Putamen (tissue), 1 donor: ENCODE data around the gene KLHL18.
"Not testable (repeated sequence)": the region's sequence is repeated elsewhere in the genome, so short reads cannot be mapped to it uniquely, and the experiment has no call there.

Experiments
- DNase-seq: peaks from one replicate; pipeline ENCODE4 v3.0.0-alpha.2; 2016; ENCODE audit warnings: low spot score

Gene KLHL18

DNA sequence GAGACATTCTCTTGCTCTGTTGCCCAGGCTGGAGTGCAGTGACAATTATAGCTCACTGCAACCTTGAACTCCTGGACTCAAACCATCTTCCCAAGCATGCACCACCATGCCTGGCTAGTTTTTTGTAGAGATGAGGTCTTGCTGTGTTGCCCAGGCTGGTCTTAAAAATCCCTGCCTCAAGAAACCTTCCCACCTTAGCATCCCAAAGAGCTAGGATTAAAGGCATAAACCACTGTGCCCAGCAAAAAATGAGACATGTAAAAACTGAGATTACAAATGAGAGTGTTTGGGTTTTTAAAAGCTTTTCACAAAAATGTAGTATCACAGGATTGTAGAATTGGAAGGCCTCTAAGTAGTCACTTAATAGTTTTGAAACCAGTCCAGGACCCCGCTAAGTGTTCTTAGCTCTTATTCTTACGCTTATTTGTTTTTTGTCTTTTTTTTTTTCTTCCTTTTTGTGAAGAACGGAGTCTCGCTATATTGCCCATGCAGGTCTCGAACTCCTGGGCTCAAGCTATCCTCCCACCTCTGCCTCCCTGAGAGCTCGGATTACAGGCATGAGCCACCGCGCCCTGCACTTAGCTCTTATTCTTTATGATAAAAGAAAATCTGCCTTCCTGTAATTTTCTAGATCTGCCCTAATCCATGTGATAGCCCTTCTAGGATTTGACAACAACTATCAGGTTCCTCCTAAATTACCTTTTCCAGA lies 31.5 kb downstream of the KLHL18 start:
- DNase-seq = no peak

DNA sequence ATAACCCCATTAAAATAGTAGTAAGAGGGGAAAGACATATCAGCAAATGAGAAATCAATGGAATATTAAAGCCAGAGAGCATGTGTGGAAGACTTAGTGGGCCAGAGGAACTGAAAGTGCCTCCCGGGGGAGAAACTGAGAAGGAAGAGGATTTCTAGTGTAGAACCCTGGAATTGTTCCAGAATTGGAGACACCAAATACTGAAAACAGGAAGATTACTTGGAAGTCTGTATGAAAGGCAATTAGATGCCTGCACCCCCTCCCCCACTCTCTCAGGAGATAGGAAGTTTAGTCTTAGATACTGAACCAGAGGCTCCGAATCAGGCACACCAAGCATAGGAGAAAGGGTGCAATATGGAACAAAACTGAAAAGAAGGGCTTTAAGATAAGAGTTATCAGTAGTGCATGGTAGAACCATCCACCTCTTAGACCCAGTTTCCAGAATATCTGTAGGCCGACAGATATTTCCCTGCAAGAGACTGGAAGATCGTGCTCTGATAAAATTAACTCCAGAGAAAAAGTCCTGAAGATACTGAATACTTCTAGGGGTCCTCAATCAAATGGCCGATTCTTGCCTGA lies 32.4 kb downstream of the KLHL18 start:
- peak; percentile 33 for DNase-seq

DNA sequence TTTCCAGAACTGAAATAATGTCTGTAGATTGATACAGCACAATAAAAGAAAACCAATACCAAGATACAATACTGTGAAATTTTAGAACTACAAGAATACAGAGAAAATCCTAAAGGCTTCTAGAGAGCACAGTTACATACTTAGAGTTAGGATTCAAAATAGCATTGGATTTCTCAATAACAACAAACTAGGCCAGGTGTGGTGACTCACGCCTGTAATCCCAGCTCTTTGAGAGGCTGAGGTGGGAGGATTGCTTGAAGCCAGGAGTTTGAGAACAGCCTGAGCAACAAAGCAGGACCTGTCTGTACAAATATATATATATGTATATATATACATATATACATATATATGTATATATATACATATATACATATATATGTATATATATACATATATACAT lies 33.4 kb downstream of the KLHL18 start:
- DNase-seq = not testable (repeated sequence)

DNA sequence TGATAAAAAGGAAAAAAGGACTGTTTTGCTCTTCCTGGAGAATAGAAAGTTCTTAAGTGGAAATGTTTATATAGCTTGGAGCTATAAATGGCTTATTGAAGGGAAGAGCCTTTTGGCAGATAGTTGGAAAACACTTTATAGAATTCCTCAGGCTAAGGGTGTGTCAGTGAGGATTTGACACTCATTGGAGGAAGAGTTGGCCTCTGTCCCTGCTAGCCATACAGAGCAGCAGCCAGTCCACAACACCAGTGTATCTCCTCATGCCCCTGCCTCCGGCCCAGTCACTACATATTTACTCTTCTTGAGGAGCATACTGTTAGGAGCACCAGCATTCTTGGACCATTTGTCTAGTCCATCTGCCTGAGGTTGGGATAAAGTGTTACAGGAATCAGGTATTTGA lies 36.2 kb downstream of the KLHL18 start:
- DNase-seq = no peak

DNA sequence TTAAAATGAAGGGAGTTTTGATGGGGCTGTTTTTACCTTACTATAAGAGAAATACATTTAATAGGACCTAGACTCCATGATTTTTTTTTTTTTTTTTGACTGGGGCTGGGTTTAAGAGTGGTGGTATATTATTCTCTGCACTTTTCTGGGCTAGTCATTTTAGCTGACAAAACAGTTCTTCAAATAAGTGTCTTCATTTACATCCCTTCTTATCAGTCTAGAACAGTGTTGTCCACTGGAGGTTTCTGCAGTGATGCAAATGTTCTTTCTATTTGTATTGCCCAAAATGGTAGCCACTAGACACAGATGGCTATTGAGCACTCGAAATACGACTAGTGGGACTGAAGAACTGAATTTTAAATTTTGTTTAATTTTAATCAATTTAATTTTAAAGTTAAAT lies 37.2 kb downstream of the KLHL18 start:
- DNase-seq = no peak

DNA sequence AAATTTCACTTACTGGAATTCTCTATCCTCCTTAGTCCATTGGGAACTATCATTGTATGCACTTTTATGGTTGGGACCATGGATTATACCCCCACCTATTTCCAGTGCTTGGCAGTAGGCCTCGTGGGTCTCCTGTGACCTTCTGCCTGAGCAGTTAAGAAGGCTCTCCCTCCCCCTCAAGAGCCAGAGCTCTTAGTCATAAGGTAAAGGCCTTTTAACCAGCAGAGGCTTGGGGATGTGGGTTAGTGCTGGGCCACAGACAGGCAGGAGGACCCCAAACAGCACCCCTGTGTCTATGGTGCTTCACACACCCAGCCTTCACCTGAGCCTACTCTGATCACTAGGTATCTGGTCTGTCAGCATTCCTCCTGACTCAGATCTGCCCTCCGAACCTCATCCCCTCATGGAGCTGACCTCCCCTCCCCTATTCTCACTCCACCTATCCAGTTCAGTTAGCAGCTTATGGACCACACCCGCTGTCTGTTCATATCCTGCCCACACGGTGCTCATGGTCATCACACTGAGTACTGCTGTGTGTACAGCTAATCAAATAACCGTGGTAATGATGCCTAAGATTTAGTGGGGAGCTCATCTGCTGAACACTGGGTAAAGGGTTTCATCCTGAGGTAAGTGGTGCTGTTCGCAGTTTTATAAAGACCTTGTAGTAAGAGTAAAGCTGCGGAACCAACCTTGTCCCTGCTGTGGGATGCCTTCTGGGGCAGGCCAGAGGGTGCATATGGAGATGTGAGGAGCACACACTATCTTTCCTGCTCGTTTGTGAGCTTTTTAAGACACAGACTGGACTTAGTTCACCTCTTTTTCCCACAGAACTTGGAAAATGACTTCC lies 40.9 kb downstream of the KLHL18 start:
- DNase-seq = no peak

DNA sequence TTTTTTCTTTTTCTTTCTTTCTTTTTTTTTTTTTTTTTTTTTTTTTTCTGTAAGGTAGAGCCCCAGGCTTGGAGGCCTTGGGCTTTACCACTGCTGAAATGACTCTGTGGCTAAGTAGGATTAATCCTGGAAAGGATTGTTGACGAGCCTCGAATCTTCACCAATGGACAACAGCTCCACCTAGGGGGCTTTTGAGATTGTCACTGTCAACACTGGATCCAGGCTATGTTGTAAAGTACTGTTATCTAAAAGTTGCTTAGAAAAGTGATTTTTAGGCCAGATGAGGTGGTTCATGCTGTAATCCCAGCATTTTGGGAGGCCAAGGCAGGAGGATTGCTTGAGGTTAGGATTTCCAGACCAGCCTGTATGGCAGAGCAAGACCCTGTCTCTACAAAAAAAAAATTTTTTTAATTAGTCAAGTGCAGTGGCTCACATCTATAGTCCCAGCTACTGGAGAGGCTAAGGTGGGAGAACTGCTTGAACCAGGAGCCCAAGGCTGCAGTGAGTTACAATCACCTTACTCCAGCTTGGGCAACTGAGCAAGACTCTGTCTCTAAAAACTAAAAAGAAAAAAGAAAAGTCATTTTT lies 41.6 kb downstream of the KLHL18 start:
- DNase-seq = peak; percentile 67

DNA sequence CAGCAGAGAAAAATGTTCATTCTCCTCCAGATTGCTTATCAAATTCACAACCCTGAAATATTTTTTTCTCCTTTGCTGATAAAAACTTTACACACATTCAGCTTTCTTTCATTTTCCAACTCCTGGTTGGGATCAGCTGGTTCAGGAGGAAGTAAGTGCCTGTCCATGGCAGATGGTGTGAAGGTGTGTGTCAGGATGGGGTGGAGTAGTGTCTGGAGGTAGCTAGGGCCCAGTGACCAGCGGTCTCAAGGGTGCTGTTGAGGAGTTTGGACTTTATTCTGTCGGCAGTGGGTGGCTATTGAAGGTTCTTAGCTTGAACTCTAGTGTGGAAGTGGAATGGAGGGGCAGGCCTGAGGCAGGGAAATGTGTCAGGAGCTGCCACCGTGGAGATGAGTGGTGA lies 51.2 kb downstream of the KLHL18 start:
- DNase-seq = no peak

DNA sequence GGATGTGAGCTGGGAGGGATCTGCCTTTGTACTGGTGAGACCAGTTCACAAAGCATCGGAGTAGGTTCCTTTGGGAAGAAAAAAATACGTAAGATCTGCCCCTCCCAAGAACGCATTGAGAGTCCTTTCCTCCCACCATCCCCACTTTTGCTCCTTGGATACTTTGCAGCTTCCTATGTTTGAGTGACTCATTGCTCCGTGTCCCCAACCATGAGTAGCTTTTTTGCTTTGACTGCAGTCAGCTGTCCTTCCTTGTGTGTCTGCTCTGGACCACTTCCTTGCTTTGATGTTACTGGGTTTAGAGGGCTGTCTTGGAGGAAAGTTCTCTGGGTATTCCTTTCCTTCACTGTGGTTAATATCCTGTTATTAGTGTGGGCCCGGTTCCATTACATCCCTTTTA lies 54.9 kb downstream of the KLHL18 start:
- DNase-seq = no peak

DNA sequence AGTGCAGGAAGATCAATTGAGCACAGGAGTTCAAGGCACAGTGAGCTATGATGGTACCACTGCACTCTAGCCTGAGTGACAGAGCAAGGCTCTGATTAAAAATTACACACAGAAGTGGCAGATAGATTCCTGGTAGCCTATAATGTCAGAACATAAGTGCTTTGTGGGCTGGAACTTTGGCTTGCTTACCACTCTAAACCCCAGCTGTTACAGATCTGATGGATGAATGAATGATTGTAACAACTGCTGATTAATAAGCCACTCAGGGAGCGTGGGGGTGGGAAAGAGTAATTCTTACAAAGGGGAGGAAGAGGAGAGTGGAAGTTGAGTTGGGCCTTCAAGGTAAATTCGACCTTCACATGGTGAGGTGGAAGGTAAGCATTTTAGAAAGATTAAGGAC lies 57.2 kb downstream of the KLHL18 start:
- no peak for DNase-seq

DNA sequence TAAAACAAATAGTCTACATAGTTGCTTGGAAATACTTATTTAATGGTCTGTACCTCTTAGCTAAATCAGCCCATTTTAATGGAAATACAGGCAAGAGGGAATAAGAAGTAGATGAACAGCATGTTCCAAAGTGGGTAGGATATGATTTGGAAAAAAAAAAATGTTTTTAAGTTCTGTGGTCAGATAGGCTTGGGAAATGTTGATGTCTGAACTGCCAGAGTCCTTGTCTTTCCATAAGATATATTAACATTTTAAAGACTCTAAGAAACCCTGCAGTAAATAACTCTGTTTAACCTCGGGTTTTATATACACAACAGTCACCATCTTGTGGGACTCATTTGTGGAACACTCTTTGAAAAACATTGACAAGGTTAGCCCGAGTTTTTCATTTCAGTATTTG lies 58.1 kb downstream of the KLHL18 start:
- no peak for DNase-seq

DNA sequence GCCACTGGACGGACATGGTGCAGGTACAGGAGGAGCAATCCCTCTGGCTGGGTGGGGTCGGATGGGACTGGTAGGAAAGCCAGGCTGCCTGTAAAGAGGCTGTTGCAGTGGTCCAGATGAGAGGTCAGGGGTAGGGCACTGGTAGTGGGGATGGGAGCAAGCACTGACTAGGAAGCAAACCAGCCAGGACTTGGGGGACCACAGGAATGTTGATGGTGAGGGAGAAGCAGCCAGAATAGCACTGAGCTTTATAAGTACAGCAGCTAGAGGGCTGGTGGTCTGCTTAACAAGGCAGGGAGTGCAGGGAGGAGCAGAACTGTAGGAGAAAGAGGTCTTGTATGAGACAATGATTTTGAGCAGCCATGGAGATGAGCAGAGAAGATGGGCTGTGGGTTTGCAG lies 59.4 kb downstream of the KLHL18 start:
- DNase-seq = no peak

DNA sequence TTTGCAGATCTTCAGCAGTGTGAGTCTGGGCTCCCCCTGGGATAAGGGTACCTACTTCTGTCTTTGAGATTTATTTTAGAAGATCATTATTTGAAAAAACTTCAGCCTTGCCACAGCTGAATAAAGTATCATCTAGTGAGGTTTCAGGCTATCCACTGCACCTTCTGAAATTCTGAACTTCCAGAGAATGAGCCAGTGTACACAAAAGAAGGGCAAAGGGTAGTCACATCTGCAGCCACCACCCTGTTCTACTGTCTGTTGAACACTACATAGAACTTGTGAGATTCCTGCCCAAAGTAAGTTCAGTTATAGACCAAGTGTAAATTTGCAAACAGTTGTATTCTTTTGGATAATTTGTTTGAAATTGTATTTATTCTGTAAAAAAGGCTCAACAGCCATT lies 60.1 kb downstream of the KLHL18 start:
- DNase-seq = no peak

DNA sequence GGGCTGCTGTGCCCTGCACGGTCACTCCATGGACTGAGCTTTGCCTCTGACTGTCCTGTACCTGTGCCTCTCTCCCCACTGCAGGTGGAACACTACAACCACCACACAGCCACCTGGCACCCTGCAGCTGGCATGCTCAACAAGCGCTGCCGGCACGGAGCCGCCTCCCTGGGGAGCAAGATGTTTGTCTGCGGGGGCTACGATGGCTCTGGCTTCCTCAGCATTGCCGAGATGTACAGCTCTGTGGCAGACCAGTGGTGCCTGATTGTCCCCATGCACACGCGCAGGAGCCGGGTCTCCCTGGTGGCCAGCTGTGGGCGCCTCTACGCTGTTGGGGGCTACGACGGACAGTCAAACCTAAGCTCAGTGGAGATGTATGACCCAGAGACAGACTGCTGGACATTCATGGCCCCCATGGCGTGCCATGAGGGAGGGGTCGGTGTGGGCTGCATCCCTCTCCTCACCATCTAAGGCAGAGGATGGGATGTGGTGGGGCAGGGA lies 60.8 kb downstream of the KLHL18 start:
- no peak for DNase-seq

DNA sequence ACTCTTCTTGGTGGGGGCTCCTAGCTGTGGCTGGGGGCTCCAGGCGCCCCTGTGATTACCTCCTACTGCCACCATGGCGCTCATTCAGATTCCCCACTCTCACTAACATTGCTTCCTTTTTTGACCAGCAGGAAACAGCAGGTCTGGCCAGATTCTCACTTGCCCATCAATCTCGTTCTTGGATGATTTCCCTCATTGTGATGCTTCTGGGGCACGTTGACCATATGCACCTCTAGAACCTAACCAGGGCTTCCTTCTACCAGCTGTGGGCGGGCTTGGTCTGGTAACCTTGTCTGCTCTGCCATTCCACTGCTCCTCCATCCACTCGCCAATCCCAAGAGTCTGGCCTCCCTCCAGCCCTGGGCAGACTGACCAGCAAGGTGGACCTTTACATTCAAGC lies 62.2 kb downstream of the KLHL18 start:
- DNase-seq = no peak

DNA sequence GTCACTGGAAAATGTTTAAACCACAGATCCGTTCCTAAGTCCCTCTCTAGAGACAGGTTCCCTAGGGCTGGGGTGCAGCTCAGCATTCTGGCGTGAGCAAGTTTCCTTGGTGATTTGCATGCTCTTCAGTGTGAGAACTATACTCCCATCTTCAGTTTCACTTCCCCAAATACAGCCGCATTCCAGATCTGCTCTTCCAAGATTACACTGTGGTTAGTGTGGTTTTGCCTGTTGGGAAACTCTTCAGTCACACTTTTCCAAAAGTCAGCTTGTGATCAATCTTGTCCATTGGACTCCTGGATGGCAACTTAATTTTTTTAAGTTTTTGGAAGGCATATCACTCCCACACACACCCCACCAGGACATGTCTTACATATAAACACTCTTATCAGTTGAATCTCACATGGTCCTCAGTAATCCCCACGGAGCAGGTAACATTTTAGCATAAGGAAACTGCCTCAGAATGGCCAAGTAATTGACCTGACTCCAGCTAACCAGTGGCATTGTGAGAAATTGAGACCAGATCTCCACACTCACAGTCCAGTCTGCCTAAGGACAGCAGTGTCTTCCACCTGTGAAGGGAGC lies 64.6 kb downstream of the KLHL18 start:
- no peak for DNase-seq

DNA sequence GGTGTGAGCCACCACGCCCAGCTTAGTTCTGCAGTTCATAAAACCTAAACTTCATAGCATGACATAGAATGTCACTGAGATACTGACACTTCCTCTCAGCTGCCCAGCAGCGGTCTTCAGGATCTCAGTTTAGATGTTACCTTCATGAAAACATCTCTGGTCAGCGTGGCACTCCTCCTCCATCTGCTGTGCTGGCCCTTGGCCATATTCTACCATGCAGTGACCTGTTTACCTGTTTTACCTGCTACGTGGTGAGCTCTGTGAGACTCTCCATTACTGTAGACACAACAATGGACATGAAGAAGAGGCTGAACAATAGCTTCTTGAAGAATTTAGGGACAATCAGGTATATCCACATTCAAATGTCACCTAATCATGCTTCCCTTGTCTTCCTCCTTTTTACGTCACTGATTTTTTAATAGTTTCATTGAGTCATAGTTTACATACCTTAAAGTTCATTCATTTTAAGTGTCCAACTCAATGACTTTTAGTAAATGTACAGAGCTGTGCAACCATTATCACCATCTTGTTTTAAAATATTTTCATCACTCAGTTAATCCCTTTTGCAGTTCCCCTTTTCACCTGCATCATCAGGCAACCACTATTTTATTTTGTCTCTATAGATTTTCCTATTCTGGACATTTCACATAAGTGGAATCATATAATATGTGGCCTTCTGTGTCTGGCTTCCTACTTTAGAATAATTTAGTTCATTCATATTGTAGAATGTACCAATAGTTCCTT lies 65.8 kb downstream of the KLHL18 start:
- DNase-seq = no peak

DNA sequence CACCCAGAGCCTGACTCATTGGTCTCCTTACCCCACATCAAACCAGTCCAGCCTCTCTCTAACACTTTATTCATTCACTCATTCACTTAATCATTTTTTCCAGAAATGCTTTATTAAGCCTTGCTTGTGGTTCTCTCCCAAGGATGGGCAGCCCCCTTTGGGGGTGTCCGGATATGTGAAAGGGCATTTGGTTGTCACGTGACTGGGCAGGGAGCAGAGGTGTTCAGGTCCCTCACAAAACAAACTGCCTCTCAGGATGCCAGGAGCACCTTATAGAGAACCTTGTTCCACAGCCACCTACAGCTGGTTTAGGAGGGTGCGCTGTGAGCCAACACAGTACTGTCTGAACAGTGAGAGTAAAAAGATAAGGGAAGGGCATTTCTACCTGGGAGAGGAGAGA lies 72.3 kb downstream of the KLHL18 start:
- no peak for DNase-seq

DNA sequence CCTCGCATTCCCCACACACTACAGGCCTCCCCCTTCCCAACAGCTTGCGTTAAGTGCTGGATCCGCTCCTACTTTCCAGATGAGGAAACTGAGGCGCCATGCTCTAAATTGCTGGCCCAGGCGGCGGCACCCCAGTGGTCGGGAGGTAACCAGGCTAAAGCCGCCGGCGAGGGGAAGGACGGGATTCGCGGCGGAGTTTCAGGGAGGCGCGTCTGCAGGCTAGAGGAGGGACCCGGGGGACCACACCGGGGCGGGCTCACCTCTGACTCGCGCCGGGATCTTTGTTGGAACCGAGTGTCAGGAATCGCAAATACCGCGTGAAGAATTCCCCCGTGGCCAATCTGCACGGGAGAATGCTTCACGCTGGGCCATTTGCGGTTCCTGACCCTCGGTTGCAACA lies 73.5 kb downstream of the KLHL18 start:
- no peak for DNase-seq

DNA sequence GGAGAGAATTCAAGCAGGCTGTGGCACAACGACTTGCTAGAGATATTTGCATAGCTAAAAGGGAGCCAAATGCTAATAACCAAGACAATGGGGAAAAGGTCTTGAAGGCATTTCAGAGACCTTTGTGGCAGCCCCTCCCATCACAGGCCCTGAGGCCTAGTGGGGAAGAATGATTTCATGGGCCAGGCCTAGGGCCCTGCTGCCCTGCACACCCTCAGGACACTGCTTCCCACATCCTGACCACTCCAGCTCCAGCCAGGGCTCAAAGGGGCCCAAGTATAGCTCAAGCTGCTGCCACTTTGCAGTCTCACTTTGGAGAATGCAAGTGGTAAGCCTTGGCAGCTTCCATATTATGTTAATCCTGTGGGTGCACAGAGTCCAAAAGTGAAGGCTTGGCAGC lies 76.6 kb downstream of the KLHL18 start:
- DNase-seq = no peak

DNA sequence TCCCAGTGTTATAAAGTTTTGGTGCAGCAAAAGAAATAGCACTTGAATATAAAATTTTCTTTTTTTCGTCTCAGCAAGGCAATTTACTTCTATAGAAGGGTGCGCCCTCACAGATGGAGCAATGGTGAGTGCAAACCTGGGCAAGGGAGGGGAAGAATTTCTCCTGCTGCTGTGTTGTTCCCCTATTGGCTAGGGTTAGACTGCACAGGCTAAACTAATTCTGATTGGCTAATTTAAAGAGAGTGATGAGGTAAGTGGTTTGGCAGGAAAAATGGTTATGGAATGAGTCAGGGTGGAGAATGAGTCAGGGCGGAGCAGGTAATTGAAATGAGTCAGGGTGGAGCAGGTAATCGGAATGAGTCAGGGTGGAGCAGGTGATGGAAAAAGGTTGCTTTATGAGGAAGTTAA lies 77.4 kb downstream of the KLHL18 start:
- not testable (repeated sequence) for DNase-seq

DNA sequence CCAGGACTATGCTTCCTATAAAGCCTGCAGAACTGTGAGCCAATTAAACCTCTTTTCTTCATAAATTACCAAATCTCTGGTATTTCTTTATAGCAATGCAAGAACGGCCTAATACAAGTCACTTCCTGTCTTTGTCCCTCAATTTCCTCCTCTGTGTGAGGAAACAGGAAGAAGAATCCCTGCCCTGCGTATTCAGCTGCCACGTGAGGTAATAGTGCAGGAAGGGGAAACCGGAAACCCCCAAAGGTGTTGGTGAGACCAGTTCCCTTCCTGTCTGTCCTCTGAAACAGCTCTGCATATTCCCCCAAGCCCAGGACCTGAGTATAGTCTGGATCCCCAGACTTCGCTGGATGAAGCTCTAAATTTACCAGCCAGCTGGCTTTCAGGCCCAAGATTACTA lies 80.0 kb downstream of the KLHL18 start:
- DNase-seq = no peak
